BJ (cell line): Measurements from ENCODE around the gene SS18L1. TPM values are rescaled to one million over a fixed set of nuclear protein-coding genes. Genes with fewer than 3 reads are reported as not detected.

Experiments
- CTCF ChIA-PET: fragments of 350-600 bp; formaldehyde crosslinking; extraction: SDS; loops from one replicate; lab custom pipeline; 2021; ENCODE audit warnings: antibody characterized with exemption, inconsistent platforms; lab: Yijun Ruan, JAX
- POLR2A ChIA-PET: fragments of 300-600 bp; sonication (Branson Sonifier 250); formaldehyde crosslinking; extraction: SDS; loops from one replicate; lab custom pipeline; 2021; ENCODE audit warnings: antibody characterized with exemption; lab: Charles Lee
- DNase-seq: peaks from one replicate; pipeline ENCODE4 v3.0.0-alpha.2; 2011; ENCODE audit warnings: low read depth
- H3K27me3 ChIP-seq: 2 replicates; pipeline ENCODE4 v1.6.0; 2011; ENCODE audit warnings: low read length; ENCODE audit not compliant: control insufficient read depth, insufficient read depth
- H3K36me3 ChIP-seq: 2 replicates; pipeline ENCODE4 v1.5.1; 2011; ENCODE audit warnings: low read length; ENCODE audit not compliant: control insufficient read depth, insufficient read depth
- H3K4me3 ChIP-seq: 2 replicates; pipeline ENCODE4 v1.5.1; 2011; ENCODE audit warnings: low read depth, mild to moderate bottlenecking, control low read depth, low read length
- polyA plus RNA-seq: library from polyadenylated mRNA; depleted of rRNA; stranded (reverse); fragments of >200 nt; gene quantifications from 2 replicates; pipeline ENCODE4 v1.2.3, GENCODE V29; 2011
- TF ChIP-seq, protein P1 (sequence below): IDR thresholded peaks from 2 replicates; pipeline ENCODE4 v1.5.1; 2011; ENCODE audit warnings: low read depth, mild to moderate bottlenecking, control low read depth, inconsistent platforms, low read length, moderate library complexity; ENCODE audit not compliant: insufficient read depth

Gene SS18L1
- polyA plus RNA-seq, 1 experiment = 6.7 TPM

DNA sequence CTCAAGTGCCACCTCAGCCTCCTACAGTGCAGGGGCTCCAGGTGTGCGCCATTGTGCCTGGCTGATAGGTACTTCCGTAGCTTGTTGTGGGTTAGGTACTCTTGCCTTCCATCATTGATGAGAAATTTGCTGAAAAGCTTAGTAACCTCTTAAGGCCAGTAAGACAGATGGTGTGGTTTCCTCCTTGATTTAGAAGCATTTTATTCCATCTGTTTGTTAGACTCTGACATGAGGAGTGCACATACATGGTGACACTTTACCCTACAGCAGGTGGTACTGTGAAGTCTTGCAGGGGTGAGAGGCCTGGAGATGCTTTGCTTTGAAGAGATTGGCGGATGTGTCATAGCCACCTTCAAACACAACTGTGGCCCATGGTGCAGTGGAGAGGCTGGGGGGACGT, 24.5 kb downstream of the SS18L1 start:
- ChIA-PET POLR2A (no interaction called here), CTCF (interaction anchor here (1.9 kb wide), 1 partner anchor 12 kb away, joined by 9 read pairs; no protein-coding TSS in a partner anchor)
- no peak for DNase-seq

DNA sequence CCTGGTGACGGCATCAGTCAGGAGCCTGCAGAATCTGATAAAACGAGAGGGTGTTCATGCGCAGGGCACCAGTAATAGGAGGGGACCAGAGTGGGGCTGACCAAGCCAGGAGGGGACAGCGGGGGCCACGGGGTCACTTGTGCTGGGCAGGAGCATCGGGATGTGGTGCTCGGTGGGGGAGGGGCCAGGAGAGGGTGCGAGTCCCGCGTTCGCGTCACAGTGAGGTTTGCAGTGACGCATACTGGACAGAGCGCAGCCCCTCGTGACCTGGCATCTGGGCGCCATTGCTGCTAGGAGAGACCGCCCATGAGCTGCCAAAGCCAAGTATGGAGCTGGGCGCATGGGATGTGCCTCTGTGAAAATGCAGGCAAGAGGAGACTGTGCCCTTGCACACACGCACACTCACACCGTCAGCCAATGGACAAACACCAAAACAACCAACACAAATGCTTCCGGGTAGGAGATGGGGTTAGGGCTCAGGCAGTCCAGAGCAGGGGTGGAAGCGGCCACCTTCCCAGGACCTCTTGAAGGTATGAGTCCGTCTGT, 25.4 kb downstream of the SS18L1 start:
- Histone ChIP-seq H3K36me3 (peaks cover 20% of the 10 kb centered on the region), H3K27me3 (no peaks in the 10 kb centered on the region), H3K4me3 (no peak overlapping the region)
- POLR2A ChIA-PET = no interaction called here
- no peak for DNase-seq
- CTCF ChIA-PET = no interaction called here
- TF ChIP-seq, protein P1, sequence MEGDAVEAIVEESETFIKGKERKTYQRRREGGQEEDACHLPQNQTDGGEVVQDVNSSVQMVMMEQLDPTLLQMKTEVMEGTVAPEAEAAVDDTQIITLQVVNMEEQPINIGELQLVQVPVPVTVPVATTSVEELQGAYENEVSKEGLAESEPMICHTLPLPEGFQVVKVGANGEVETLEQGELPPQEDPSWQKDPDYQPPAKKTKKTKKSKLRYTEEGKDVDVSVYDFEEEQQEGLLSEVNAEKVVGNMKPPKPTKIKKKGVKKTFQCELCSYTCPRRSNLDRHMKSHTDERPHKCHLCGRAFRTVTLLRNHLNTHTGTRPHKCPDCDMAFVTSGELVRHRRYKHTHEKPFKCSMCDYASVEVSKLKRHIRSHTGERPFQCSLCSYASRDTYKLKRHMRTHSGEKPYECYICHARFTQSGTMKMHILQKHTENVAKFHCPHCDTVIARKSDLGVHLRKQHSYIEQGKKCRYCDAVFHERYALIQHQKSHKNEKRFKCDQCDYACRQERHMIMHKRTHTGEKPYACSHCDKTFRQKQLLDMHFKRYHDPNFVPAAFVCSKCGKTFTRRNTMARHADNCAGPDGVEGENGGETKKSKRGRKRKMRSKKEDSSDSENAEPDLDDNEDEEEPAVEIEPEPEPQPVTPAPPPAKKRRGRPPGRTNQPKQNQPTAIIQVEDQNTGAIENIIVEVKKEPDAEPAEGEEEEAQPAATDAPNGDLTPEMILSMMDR = no peak

More for the DNA sequence above, 24.5 kb downstream of the SS18L1 start:
- peaks cover 22% of the 10 kb centered on the region for H3K36me3 ChIP-seq
- no peaks in the 10 kb centered on the region for H3K27me3 ChIP-seq
- TF ChIP-seq, protein P1 = no peak
- H3K4me3 ChIP-seq = no peak overlapping the region

DNA sequence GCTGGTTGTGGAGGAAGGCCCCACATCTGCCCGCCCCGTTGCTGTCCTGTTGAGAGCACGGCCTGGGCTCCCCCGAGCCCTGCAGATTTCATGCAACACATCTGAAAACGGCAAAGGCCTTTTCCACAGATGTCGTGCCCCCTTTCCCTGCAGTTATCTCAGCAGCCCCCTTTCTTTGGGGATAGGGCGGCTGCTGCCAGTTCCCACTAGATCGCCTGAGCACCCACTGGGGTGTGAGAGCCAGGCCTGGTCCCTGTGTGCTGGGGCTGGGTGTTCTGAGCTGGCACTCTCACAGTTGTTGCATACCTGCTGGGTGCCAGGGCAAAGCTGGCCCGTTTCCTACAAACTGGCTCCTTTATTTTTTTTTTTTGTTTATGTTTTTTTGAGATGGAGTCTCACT, 27.0 kb downstream of the SS18L1 start:
- CTCF ChIA-PET = no interaction called here
- Histone ChIP-seq H3K4me3 (no peak overlapping the region), H3K36me3 (peaks cover 13% of the 10 kb centered on the region), H3K27me3 (no peaks in the 10 kb centered on the region)
- DNase-seq = no peak
- POLR2A ChIA-PET = no interaction called here
- TF ChIP-seq, protein P1 = no peak

DNA sequence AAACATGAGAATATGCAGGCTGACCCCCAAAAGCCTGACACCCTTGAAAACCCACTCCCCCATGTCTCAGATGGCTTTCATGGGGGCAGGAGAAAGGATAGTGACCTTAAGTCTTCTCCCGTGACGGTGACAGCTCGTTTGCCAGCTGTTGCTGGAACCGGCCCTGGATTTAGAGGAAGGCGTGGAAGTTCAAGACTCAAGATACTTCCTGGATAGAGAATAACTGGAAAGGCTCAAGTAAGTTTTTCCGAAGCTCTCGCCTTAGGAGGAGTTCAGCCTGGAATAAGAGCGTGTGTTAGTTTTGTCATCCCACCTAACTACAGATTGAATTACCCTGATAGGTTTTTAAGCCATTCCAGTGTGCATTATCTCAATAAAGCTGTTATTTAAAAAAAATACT, 27.7 kb downstream of the SS18L1 start:
- POLR2A ChIA-PET = no interaction called here

DNA sequence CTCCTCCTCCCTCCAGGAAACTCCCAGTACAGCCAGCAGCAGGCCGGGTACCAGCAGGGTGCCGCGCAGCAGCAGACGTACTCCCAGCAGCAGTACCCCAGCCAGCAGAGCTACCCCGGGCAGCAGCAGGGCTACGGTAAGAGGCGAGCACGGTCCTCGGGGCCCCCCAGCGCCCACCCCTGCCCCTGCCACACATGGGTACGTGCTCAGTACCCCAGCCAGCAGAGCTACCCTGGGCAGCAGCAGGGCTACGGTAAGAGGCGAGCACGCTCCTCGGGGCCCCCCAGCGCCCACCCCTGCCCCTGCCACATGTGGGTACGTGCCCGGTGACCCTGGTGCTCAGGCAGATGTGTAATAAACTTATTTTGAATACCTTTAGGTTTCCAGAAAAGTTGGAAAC, 29.1 kb downstream of the SS18L1 start:
- ChIA-PET POLR2A (no interaction called here), CTCF (no interaction called here)
- TF ChIP-seq, protein P1 = no peak
- no peak overlapping the region for H3K4me3 ChIP-seq
- no peak for DNase-seq
- H3K36me3 ChIP-seq = peaks cover 6% of the 10 kb centered on the region
- no peaks in the 10 kb centered on the region for H3K27me3 ChIP-seq

More for the DNA sequence above, 27.7 kb downstream of the SS18L1 start:
- Histone ChIP-seq H3K4me3 (no peak overlapping the region), H3K36me3 (peaks cover 8% of the 10 kb centered on the region), H3K27me3 (no peaks in the 10 kb centered on the region)
- CTCF ChIA-PET = no interaction called here
- no peak for DNase-seq
- TF ChIP-seq, protein P1 = no peak
